Smooth muscle cell (in vitro differentiated cells): Measurements from ENCODE around the gene SYCE3. TPM values are rescaled to one million over a fixed set of nuclear protein-coding genes. Genes with fewer than 3 reads are reported as not detected.

Experiments used
- DNase-seq: peaks from one replicate; lab custom pipeline; 2025; ENCODE audit not compliant: unreplicated experiment; lab: John Stamatoyannopoulos, UW
- H2AFZ ChIP-seq: fragments of 200-600 bp; sonication (generic); 2 replicates; pipeline ENCODE4 v1.6.0; 2016; ENCODE audit warnings: antibody characterized with exemption, low read depth, mild to moderate bottlenecking
- H3F3A ChIP-seq: fragments of 200-600 bp; sonication (generic); 2 replicates; pipeline ENCODE4 v1.6.0; 2017; ENCODE audit warnings: antibody characterized with exemption, low read depth
- H3K27ac ChIP-seq: fragments of 200-600 bp; sonication (generic); 2 replicates; pipeline ENCODE4 v1.5.1; 2016; ENCODE audit warnings: low read depth, mild to moderate bottlenecking
- H3K27me3 ChIP-seq: fragments of 200-600 bp; sonication (generic); 2 replicates; pipeline ENCODE4 v1.6.1; 2016; ENCODE audit warnings: low read depth, mild to moderate bottlenecking
- H3K36me3 ChIP-seq: fragments of 200-600 bp; sonication (generic); 2 replicates; pipeline ENCODE4 v1.5.1; 2016; ENCODE audit warnings: low read depth
- H3K4me1 ChIP-seq: fragments of 200-600 bp; sonication (generic); 2 replicates; pipeline ENCODE4 v1.5.1; 2016; ENCODE audit warnings: low read depth
- H3K4me2 ChIP-seq: fragments of 200-600 bp; sonication (generic); 2 replicates; pipeline ENCODE4 v1.6.0; 2016; ENCODE audit warnings: mild to moderate bottlenecking
- H3K4me3 ChIP-seq: fragments of 200-600 bp; sonication (generic); 2 replicates; pipeline ENCODE4 v1.5.1; 2016; ENCODE audit warnings: mild to moderate bottlenecking
- H3K79me2 ChIP-seq: fragments of 200-600 bp; sonication (generic); 2 replicates; pipeline ENCODE4 v1.6.0; 2016; ENCODE audit warnings: low read depth, mild to moderate bottlenecking
- H3K9ac ChIP-seq: fragments of 200-600 bp; sonication (generic); 2 replicates; pipeline ENCODE4 v1.6.0; 2016; ENCODE audit warnings: low read depth
- H3K9me3 ChIP-seq: fragments of 200-600 bp; sonication (generic); replicated peaks from 2 replicates; pipeline ENCODE4 v1.5.1; 2016; ENCODE audit warnings: low read depth
- H4K20me1 ChIP-seq: fragments of 200-600 bp; sonication (generic); 2 replicates; pipeline ENCODE4 v1.6.0; 2016; ENCODE audit warnings: low read depth
- CTCF ChIP-seq: fragments of 200-600 bp; sonication (generic); IDR thresholded peaks from 2 replicates; pipeline ENCODE4 v1.5.1; 2017; ENCODE audit warnings: borderline replicate concordance, mild to moderate bottlenecking, antibody characterized with exemption; ENCODE audit not compliant: insufficient read depth, poor library complexity, severe bottlenecking
- WGBS: methylation state at CpG from one replicate; pipeline ENCODE4 v1.1.7; 2016; ENCODE audit warnings: low lambda C conversion rate; 5-methylcytosine and 5-hydroxymethylcytosine counted together
- polyA plus RNA-seq: library from polyadenylated mRNA; unstranded; fragments of >200 nt; fragmentation: Nextera tagmentation; extraction: Ambion mirVana; gene quantifications from 2 replicates; pipeline ENCODE4 v1.2.1, GENCODE V29; 2016
- total RNA-seq: library from RNA; depleted of rRNA; stranded (reverse); fragments of >200 nt; gene quantifications from 2 replicates; pipeline ENCODE4 v1.2.3, GENCODE V29; 2014

SYCE3 gene
- total and polyA plus RNA-seq, 2 experiments from 2014 or later, result not detected

- Histone ChIP-seq H3K4me2 (peak overlapping the region; percentile 85), H3K9ac (no peak overlapping the region), H3F3A (no peaks in the 10 kb centered on the region), H3K27ac (no peak overlapping the region), H3K4me3 (no peak overlapping the region), H2AFZ (no peak overlapping the region), H4K20me1 (no peaks in the 10 kb centered on the region), H3K79me2 (no peaks in the 10 kb centered on the region), H3K9me3 (no peaks in the 10 kb centered on the region), H3K4me1 (peaks cover 8% of the 10 kb centered on the region), H3K27me3 (no peaks in the 10 kb centered on the region), H3K36me3 (no peaks in the 10 kb centered on the region)
- DNase-seq, result no peak
- no peak for TF ChIP-seq CTCF
- WGBS, result 97% methylated on average over 51 of the region's 78 CpGs
Observed at GRCh38 chr22:50546326-50547262, 16.1 kb downstream of the SYCE3 start.

- Histone ChIP-seq H3K36me3 (no peaks in the 10 kb centered on the region), H3K9ac (peak within 1 kb of the TSS; percentile 41), H3F3A (no peaks in the 10 kb centered on the region), H4K20me1 (no peaks in the 10 kb centered on the region), H3K79me2 (no peaks in the 10 kb centered on the region), H3K27me3 (no peaks in the 10 kb centered on the region), H2AFZ (no peak within 1 kb of the TSS), H3K9me3 (no peaks in the 10 kb centered on the region), H3K4me3 (no peak within 1 kb of the TSS), H3K4me1 (peaks cover 12% of the 10 kb centered on the region), H3K27ac (peak within 1 kb of the TSS; percentile 47), H3K4me2 (peak within 1 kb of the TSS; percentile 85)
- peak; percentile 17 for TF ChIP-seq CTCF
- 47% methylated on average over 7 of the region's 10 CpGs for WGBS
- no peak for DNase-seq
Observed at GRCh38 chr22:50545522-50546325, 17.0 kb downstream of the SYCE3 start, which contains the start of gene KLHDC7B. Gene KLHDC7B, plus strand, starts transcription at chr22:50545899. Its CDS starts 345 bp downstream, at chr22:50546244.

GRCh38 chr22:50544746-50545253 lies 17.9 kb downstream of the SYCE3 start:
- Histone ChIP-seq H3F3A (no peaks in the 10 kb centered on the region), H3K79me2 (no peaks in the 10 kb centered on the region), H2AFZ (peak overlapping the region; percentile 75), H4K20me1 (no peaks in the 10 kb centered on the region), H3K27ac (peak overlapping the region; percentile 47), H3K27me3 (no peaks in the 10 kb centered on the region), H3K4me1 (peaks cover 15% of the 10 kb centered on the region), H3K36me3 (no peaks in the 10 kb centered on the region), H3K9ac (peak overlapping the region; percentile 41), H3K9me3 (no peaks in the 10 kb centered on the region), H3K4me3 (peak overlapping the region; percentile 35), H3K4me2 (peak overlapping the region; percentile 85)
- no peak for TF ChIP-seq CTCF
- DNase-seq, result no peak
- WGBS, result 79% methylated on average over 5 of the region's 5 CpGs
